Omental fat pad (tissue), 4 donors: ENCODE data around the gene BCR. TPM values are rescaled to one million over a fixed set of nuclear protein-coding genes. Genes with fewer than 3 reads are reported as not detected.

Experiments used
- ATAC-seq: fragments of 150-250 bp; one replicate; pipeline ENCODE4 v1.9.1; 2016; ENCODE audit warnings: mild to moderate bottlenecking, moderate library complexity; ENCODE audit not compliant: low FRiP score
- DNase-seq: peaks from one replicate; pipeline ENCODE4 v3.0.0-alpha.2; 2019; ENCODE audit warnings: low spot score
- CTCF ChIP-seq, 3 donors: fragments of 450-650 bp; IDR thresholded peaks; one replicate each; pipeline ENCODE4 v1.5.1; 2016 to 2017; ENCODE audit warnings: antibody characterized with exemption in 3 of 3, mild to moderate bottlenecking in 3 of 3, moderate library complexity in 2 of 3
- total RNA-seq, 4 donors: library from RNA; depleted of rRNA; stranded (reverse); fragments of >200 nt; gene quantifications; one replicate each; pipeline ENCODE4 v1.1.0, GENCODE V29; 2016

Gene BCR
- total RNA-seq, 4 donors from 2014 or later, result 34.8 to 128 (median 51.4) TPM

- DNase-seq (no peak), ATAC-seq (no peak)
- no peak for TF ChIP-seq CTCF (IDR thresholded peaks at IDR 0.05)
Observed at GRCh38 chr22:23182309-23183060, 2.2 kb downstream of the BCR start.

GRCh38 chr22:23183061-23183698 is 2.9 kb downstream of the BCR start:
- DNase-seq (no peak), ATAC-seq (no peak)
- TF ChIP-seq CTCF (IDR thresholded peaks at IDR 0.05), result no peak

- no peak for TF ChIP-seq CTCF (IDR thresholded peaks at IDR 0.05)
- DNase-seq (no peak), ATAC-seq (no peak)
Observed at GRCh38 chr22:23184100-23184763, 3.9 kb downstream of the BCR start.

- ATAC-seq (no peak), DNase-seq (no peak)
- no peak for TF ChIP-seq CTCF (IDR thresholded peaks at IDR 0.05)
Observed at GRCh38 chr22:23184764-23185113, 4.4 kb downstream of the BCR start.

- TF ChIP-seq CTCF (IDR thresholded peaks at IDR 0.05), result no peak
Observed at GRCh38 chr22:23187211-23187610, 6.9 kb downstream of the BCR start.

GRCh38 chr22:23187871-23188700 is 7.8 kb downstream of the BCR start:
- ATAC-seq, result no peak
- TF ChIP-seq CTCF (IDR thresholded peaks at IDR 0.05), result no peak
- no peak for DNase-seq

More at GRCh38 chr22:23187211-23187610, 6.9 kb downstream of the BCR start:
- DNase-seq (no peak), ATAC-seq (no peak)
